DMS53 (cell line): ENCODE data around the gene OR5K3.

Experiments used
- DNase-seq: peaks from one replicate; lab custom pipeline; 2025; lab: John Stamatoyannopoulos, UW

OR5K3 gene

GRCh38 chr3:98433764-98434163 is 43.3 kb downstream of the OR5K3 start:
- no peak for DNase-seq

DNA sequence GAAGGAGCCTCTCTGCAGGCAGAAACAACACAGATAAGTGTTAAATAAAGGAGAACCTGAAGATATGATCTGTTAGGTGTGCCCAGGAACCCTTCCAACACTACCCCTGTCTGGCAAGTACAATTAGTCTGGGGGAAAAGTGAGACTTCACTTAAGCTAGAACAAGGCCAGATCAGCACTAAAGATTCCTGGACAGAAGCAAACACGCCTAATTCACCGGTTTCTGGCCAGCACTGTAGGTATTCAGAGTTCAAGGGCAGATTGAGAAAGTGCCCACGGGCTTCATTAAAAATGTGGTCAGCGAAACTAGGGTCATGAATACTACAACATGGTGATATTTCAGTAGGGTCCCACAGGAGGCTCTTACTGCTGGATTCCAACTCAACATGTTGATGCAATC is 43.9 kb downstream of the OR5K3 start:
- no peak for DNase-seq

- DNase-seq, result peak; percentile 66
These were observed 49.8 kb downstream of the OR5K3 start for GRCh38 chr3:98440283-98440682.
